Astrocyte (in vitro differentiated cells and primary cell): ENCODE data around the gene LRCOL1. TPM values are rescaled to one million over a fixed set of nuclear protein-coding genes. Genes with fewer than 3 reads are reported as not detected.

Experiments used
- DNase-seq: peaks from one replicate; pipeline ENCODE4 v3.0.0-alpha.2; 2010; ENCODE audit warnings: low read depth
- FAIRE-seq: peaks from 2 replicates; lab custom pipeline; 2011; peaks lifted over from hg19 to GRCh38; lab: Jason Lieb, UNC
- H2AFZ ChIP-seq: 2 replicates; pipeline ENCODE4 v1.6.0; 2012; ENCODE audit warnings: low read depth, low read length, inconsistent platforms
- H3K27ac ChIP-seq: 2 replicates; pipeline ENCODE4 v1.5.1; 2011; ENCODE audit warnings: low read depth, low read length, inconsistent platforms
- H3K27me3 ChIP-seq: 2 replicates; pipeline ENCODE4 v1.6.0; 2011; ENCODE audit warnings: low read length, inconsistent platforms; ENCODE audit not compliant: insufficient read depth
- H3K36me3 ChIP-seq: 2 replicates; pipeline ENCODE4 v1.5.1; 2011; ENCODE audit warnings: low read length, inconsistent platforms; ENCODE audit not compliant: insufficient read depth
- H3K4me1 ChIP-seq: 2 replicates; pipeline ENCODE4 v1.5.1; 2011; ENCODE audit warnings: low read length, inconsistent platforms; ENCODE audit not compliant: insufficient read depth
- H3K4me2 ChIP-seq: 2 replicates; pipeline ENCODE4 v1.6.0; 2012; ENCODE audit warnings: low read length, inconsistent platforms
- H3K4me3 ChIP-seq: 2 replicates; pipeline ENCODE4 v1.5.1; 2011; ENCODE audit warnings: low read depth, mild to moderate bottlenecking, low read length, inconsistent platforms; ENCODE audit not compliant: insufficient read depth
- H3K79me2 ChIP-seq: 2 replicates; pipeline ENCODE4 v1.6.0; 2012; ENCODE audit warnings: mild to moderate bottlenecking, low read length, inconsistent platforms; ENCODE audit not compliant: insufficient read depth
- H3K9ac ChIP-seq: 2 replicates; pipeline ENCODE4 v1.6.0; 2012; ENCODE audit warnings: mild to moderate bottlenecking, low read length, inconsistent platforms
- H3K9me3 ChIP-seq: 2 replicates; pipeline ENCODE4 v1.5.1; 2012; ENCODE audit warnings: low read depth, mild to moderate bottlenecking, low read length, inconsistent platforms; ENCODE audit not compliant: insufficient read depth
- H4K20me1 ChIP-seq: 2 replicates; pipeline ENCODE4 v1.6.0; 2012; ENCODE audit warnings: low read length, inconsistent platforms; ENCODE audit not compliant: insufficient read depth
- H3K27ac Mint-ChIP-seq: one replicate; pipeline ENCODE4 v1.8.0; 2021; ENCODE audit warnings: mild to moderate bottlenecking, mixed read lengths; ENCODE audit not compliant: unreplicated experiment
- H3K27me3 Mint-ChIP-seq: one replicate; pipeline ENCODE4 v1.8.0; 2021; ENCODE audit warnings: low read depth, mixed read lengths; ENCODE audit not compliant: unreplicated experiment
- H3K36me3 Mint-ChIP-seq: one replicate; pipeline ENCODE4 v1.8.0; 2021; ENCODE audit warnings: low read depth, mixed read lengths; ENCODE audit not compliant: unreplicated experiment
- H3K4me1 Mint-ChIP-seq: one replicate; pipeline ENCODE4 v1.8.0; 2021; ENCODE audit warnings: low read depth, mixed read lengths; ENCODE audit not compliant: unreplicated experiment
- H3K4me3 Mint-ChIP-seq: one replicate; pipeline ENCODE4 v1.8.0; 2021; ENCODE audit warnings: mild to moderate bottlenecking, moderate library complexity, mixed read lengths; ENCODE audit not compliant: unreplicated experiment
- H3K9me3 Mint-ChIP-seq: one replicate; pipeline ENCODE4 v1.8.0; 2021; ENCODE audit warnings: mild to moderate bottlenecking, mixed read lengths; ENCODE audit not compliant: unreplicated experiment
- CTCF ChIP-seq: IDR thresholded peaks from 2 replicates; pipeline ENCODE4 v1.5.1; 2011; ENCODE audit warnings: low read depth, mild to moderate bottlenecking, inconsistent platforms, low read length, moderate library complexity; ENCODE audit not compliant: insufficient read depth
- EZH2 ChIP-seq: IDR thresholded peaks from 2 replicates; pipeline ENCODE4 v1.6.1; 2012; ENCODE audit warnings: mild to moderate bottlenecking, low read length, inconsistent platforms; ENCODE audit not compliant: insufficient read depth
- total RNA-seq: library from RNA; stranded (reverse); gene quantifications from 2 replicates; pipeline ENCODE4 v1.2.1, GENCODE V29; 2021

Gene LRCOL1
- total RNA-seq, 1 donor from 2014 or later, result not detected

- Mint-ChIP-seq H3K9me3 (no peaks in the 10 kb centered on the region), H3K27ac (no peak overlapping the region), H3K4me1 (no peaks in the 10 kb centered on the region), H3K36me3 (peaks cover 3% of the 10 kb centered on the region), H3K4me3 (peak overlapping the region; percentile 27), H3K27me3 (peaks cover 6% of the 10 kb centered on the region)
- H3K79me2 ChIP-seq, result peaks cover 16% of the 10 kb centered on the region
- H2AFZ ChIP-seq, result no peak overlapping the region
- no peak for FAIRE-seq
- no peaks in the 10 kb centered on the region for H3K36me3 ChIP-seq
- peaks cover 8% of the 10 kb centered on the region for H3K4me1 ChIP-seq
- H3K4me2 ChIP-seq, result no peak overlapping the region
- no peak overlapping the region for H3K9ac ChIP-seq
- TF ChIP-seq CTCF (no peak), EZH2 (no peak)
- H3K9me3 ChIP-seq, result no peaks in the 10 kb centered on the region
- DNase-seq, result no peak
- H3K27me3 ChIP-seq, result no peaks in the 10 kb centered on the region
- H3K4me3 ChIP-seq, result no peak overlapping the region
- peaks cover 19% of the 10 kb centered on the region for H4K20me1 ChIP-seq
- H3K27ac ChIP-seq, result no peak overlapping the region
Measured at GRCh38 chr12:132557291-132558015, 52.9 kb downstream of the LRCOL1 start.

GRCh38 chr12:132556801-132557200, 53.6 kb downstream of the LRCOL1 start:
- peak overlapping the region; percentile 27 for H3K4me3 Mint-ChIP-seq
- H3K27me3 ChIP-seq, result no peaks in the 10 kb centered on the region
- H3K36me3 ChIP-seq, result no peaks in the 10 kb centered on the region
- peaks cover 11% of the 10 kb centered on the region for H3K79me2 ChIP-seq
- H4K20me1 ChIP-seq, result peaks cover 16% of the 10 kb centered on the region
- peaks cover 8% of the 10 kb centered on the region for H3K4me1 ChIP-seq
- H2AFZ ChIP-seq, result no peak overlapping the region
- H3K9me3 ChIP-seq, result no peaks in the 10 kb centered on the region
- no peak overlapping the region for H3K4me3 ChIP-seq
- H3K9ac ChIP-seq, result no peak overlapping the region
- H3K4me1 Mint-ChIP-seq, result no peaks in the 10 kb centered on the region
- no peaks in the 10 kb centered on the region for H3K9me3 Mint-ChIP-seq
- peaks cover 3% of the 10 kb centered on the region for H3K36me3 Mint-ChIP-seq
- H3K27me3 Mint-ChIP-seq, result peaks cover 6% of the 10 kb centered on the region
- no peak overlapping the region for H3K27ac ChIP-seq
- no peak overlapping the region for H3K4me2 ChIP-seq
- FAIRE-seq (no peak), DNase-seq (no peak)
- H3K27ac Mint-ChIP-seq, result no peak overlapping the region
- TF ChIP-seq EZH2, result no peak
- no peak for TF ChIP-seq CTCF

- Histone ChIP-seq H3K27me3 (no peaks in the 10 kb centered on the region), H3K4me2 (no peak overlapping the region), H3K4me3 (no peak overlapping the region), H3K9ac (no peak overlapping the region), H3K79me2 (peaks cover 5% of the 10 kb centered on the region), H3K27ac (no peak overlapping the region), H4K20me1 (peaks cover 10% of the 10 kb centered on the region), H3K9me3 (no peaks in the 10 kb centered on the region), H2AFZ (no peak overlapping the region), H3K4me1 (peaks cover 8% of the 10 kb centered on the region), H3K36me3 (no peaks in the 10 kb centered on the region)
- peaks cover 3% of the 10 kb centered on the region for H3K36me3 Mint-ChIP-seq
- peaks cover 6% of the 10 kb centered on the region for H3K27me3 Mint-ChIP-seq
- DNase-seq (no peak), FAIRE-seq (no peak)
- no peaks in the 10 kb centered on the region for H3K9me3 Mint-ChIP-seq
- no peak overlapping the region for H3K27ac Mint-ChIP-seq
- no peak overlapping the region for H3K4me3 Mint-ChIP-seq
- no peak for TF ChIP-seq EZH2
- no peak for TF ChIP-seq CTCF
- H3K4me1 Mint-ChIP-seq, result no peaks in the 10 kb centered on the region
Measured at GRCh38 chr12:132556216-132556615, 54.2 kb downstream of the LRCOL1 start.
